ENCODE measurements around the gene CNOT10.

The CNOT10 gene

GRCh38 chr3:32818970-32819511 lies 134.1 kb downstream of the CNOT10 start:
- DNase-seq, result no peak

GRCh38 chr3:32819551-32820348 lies 134.8 kb downstream of the CNOT10 start:
- DNase-seq, result no peak

GRCh38 chr3:32820430-32820829 lies 135.4 kb downstream of the CNOT10 start:
- DNase-seq, result no peak

- DNase-seq, result no peak
These were observed 136.1 kb downstream of the CNOT10 start for GRCh38 chr3:32820971-32821685.

- no peak for DNase-seq
These were observed 136.8 kb downstream of the CNOT10 start for GRCh38 chr3:32821686-32822296.

GRCh38 chr3:32822609-32823498 lies 137.9 kb downstream of the CNOT10 start:
- DNase-seq, result no peak
